Stimulated activated CD4-positive, alpha-beta T cell treated with anti-CD3 and anti-CD28 coated beads, Interleukin-1b, Interleukin-23, amount 100 ng/mL, for 4 hours (primary cell): ENCODE data around the gene GALT.

Source experiments
- DNase-seq, 2 donors: peaks; one replicate each; pipeline ENCODE4 v3.0.0-alpha.2; 2020; ENCODE audit warnings: low read depth in 2 of 2

The GALT gene

GRCh38 chr9:34684145-34684544 lies 37.7 kb downstream of the GALT start:
- DNase-seq: peak in 1 of 2 donors; percentile 5

DNA sequence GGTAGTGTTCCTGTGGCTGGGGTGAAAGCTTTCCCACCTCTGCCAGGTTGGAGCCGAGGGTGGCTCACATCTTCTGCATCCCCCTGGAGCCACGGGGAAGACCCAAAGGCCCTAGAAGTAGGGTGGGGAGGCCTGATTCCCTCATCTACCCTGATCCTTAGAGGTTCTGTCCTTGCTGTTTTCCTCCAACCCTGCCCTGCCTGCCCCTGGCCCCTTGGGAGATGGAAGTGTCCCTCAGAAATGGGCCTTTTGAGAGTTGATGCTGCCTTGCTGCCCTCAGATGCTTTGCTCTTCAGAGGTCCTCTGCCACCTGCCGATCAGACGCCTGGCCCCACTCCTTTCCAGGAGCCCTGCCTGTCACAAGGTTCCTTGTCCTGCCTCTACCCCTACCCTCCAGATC lies 38.3 kb downstream of the GALT start:
- DNase-seq: no peak

GRCh38 chr9:34685591-34685990 lies 39.1 kb downstream of the GALT start:
- no peak for DNase-seq

DNA sequence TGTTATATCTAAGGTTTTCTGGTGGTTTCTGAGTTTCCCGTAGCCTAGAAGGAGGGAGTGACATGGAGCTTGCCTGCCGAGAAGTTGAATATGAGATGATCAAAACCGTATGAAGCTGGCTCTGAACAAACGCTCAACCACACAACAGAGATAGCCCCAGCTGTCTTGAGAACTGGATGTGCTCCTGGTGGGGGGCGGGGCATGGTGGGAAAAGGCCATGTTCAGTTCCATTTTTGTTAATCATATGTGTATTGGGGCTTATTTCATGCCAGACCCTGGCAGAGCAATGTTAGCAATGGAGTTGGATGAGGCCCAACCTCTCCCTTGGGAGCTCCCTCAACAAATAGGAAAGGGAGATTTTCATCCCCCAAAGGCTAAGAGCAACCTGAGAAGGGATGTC lies 39.8 kb downstream of the GALT start:
- DNase-seq: no peak

DNA sequence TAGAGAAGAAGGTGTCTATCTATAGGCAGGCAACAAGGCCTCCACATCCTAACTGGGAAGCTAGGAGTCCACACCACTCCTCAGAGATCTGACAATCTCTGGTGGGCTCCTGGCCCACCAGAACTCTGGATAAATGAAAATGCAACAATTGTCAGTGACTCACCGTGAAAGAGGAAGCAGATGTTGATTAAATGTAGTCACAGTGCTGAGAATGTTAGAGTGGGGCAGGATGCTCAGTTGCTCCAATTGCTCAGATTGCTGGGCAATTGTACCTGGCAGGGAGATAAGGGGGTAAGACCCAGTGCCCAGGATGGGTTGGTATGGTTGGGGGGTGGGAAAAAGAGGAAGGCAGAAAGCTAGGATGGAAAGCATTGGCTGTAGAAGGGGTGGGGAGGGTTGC lies 40.3 kb downstream of the GALT start:
- DNase-seq: no peak

DNA sequence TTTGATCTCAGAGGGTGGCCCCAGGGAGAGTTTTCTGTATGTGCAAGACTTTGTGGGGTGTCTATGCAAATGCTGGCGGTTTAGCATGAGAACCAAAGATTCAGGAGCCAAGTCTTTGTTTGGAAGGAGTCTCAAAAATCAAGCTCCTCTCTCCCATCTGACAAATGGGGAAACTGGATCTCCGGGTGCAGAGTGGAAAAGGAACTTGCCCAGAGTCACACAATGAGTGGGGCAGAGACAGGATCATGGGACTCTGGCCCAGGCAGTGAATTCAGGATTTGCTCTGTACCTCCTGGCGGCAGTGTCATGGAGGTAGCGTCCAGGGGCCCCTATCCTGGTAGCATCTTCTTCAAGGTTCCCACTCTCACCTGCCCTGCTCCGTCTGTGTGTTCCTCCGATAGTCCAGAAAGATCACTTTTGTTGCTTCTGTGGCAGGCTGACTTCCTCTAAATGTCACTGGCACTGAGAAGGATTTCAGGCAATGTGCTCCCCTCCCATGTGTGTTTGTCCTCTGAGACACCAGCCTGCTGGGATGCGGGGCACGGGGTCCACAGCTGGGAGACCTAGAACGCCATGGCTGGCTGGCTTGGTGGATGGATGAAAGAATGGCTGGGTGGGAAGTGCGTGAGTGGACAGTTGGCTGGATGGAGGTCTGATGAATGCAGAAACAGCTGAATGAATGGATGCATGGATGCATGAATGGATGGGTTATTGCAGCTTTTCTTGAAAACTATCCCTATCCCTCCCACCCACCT lies 41.0 kb downstream of the GALT start:
- no peak for DNase-seq

- DNase-seq: no peak
These were observed 42.0 kb downstream of the GALT start for GRCh38 chr9:34688329-34689115.

GRCh38 chr9:34689116-34689470 lies 42.6 kb downstream of the GALT start:
- DNase-seq: no peak

- DNase-seq: no peak
These were observed 43.0 kb downstream of the GALT start for GRCh38 chr9:34689512-34689911.

DNA sequence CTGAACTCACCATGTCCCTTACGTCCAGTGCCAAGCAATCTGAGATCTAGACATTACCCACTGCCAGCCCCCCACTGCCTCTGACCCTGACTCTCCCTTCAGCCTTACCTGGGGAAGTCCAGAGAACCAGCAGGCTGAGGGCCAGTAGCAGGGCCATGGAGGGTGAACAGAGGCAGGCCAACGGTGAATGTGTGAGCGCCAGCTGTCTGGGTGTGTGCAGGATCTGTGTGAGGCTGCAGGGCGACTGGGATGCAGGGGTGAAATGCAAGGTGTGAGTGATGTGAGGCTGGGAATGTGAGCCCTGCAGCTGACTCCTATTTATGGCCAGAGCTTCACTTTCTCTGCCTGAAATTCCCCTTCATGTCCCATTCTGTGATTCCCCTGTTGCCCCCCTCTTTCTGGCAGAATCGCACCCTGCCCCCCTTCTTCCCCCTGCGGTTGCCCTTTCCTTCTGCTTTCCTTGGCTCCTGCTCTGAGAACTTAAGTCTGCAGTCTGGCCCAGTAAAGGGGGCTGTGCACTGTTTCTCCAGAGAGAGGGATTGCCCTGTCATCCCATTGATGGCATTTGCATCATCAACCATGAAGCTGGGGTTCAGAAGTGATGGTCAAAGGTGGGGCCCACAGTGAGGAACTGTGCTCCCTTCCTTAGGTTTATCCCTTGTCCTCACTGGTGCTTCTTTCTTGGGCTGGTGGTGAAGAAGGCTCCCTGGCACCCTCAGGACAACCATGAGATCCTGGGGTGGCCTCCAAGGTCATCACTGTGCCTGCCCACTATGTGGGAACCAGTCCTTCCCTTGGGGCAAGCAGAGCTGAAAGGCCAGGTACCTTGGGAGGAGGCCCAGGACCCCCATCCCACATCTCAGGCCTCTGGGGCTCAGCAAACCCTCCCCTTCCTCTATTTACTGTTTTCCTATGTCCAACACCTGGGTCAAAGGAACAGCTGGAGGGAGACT lies 44.8 kb downstream of the GALT start, which contains the start of gene CCL19:
TSS of gene CCL19 (minus strand) at position 294 of the 953 bp plus-strand sequence. CDS start at position 157, 137 bp downstream.
- DNase-seq: no peak

GRCh38 chr9:34691936-34692315 lies 45.5 kb downstream of the GALT start:
- no peak for DNase-seq

- DNase-seq: no peak
These were observed 47.1 kb downstream of the GALT start for GRCh38 chr9:34693560-34693959.

DNA sequence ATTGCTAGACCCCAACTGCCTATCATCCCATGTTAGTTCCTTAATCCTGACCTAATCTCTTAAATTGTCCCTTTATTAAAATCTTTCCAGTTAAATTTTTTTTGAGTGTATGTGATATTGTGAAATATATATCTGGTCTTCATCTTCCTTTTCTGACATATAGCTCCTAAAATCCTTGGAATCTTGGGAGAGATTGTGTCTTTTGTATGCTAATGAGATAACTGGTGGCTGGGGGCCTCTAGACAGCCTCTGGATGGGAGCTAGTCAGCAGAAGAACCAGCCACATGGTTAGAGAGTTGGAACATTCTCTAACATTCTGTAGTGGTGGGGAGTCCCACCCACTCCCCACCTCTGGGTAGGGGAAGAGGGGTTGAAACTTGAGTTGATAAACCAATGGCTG lies 48.3 kb downstream of the GALT start:
- DNase-seq: no peak
